Astrocyte (in vitro differentiated cells and primary cell): ENCODE data around the gene TNFSF8.

Experiments used
- EZH2 ChIP-seq: IDR thresholded peaks from 2 replicates; pipeline ENCODE4 v1.6.1; 2012; ENCODE audit warnings: mild to moderate bottlenecking, low read length, inconsistent platforms; ENCODE audit not compliant: insufficient read depth
- TF ChIP-seq, protein P1 (sequence below): IDR thresholded peaks from 2 replicates; pipeline ENCODE4 v1.5.1; 2011; ENCODE audit warnings: low read depth, mild to moderate bottlenecking, inconsistent platforms, low read length, moderate library complexity; ENCODE audit not compliant: insufficient read depth

DNA sequence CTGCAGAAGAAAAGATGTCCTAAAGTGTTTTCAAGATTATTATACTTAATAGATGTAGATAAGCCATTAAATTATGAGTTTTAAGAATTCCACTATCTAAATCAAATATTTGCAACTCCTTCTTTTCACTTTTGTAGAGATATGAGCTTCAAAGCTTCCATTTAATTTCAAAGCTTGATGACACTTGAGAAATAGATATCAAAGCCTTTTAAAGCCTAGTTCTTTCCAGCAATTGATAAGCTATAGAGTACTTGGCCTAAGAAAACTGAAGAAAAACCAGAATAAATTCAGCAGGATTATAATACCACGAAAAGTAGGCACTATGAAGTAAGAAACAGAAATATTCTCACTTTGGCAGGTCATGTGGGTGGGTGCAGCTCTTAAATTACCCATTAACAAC, 1.7 kb downstream of the TNFSF8 start:
- TF ChIP-seq, protein P1, sequence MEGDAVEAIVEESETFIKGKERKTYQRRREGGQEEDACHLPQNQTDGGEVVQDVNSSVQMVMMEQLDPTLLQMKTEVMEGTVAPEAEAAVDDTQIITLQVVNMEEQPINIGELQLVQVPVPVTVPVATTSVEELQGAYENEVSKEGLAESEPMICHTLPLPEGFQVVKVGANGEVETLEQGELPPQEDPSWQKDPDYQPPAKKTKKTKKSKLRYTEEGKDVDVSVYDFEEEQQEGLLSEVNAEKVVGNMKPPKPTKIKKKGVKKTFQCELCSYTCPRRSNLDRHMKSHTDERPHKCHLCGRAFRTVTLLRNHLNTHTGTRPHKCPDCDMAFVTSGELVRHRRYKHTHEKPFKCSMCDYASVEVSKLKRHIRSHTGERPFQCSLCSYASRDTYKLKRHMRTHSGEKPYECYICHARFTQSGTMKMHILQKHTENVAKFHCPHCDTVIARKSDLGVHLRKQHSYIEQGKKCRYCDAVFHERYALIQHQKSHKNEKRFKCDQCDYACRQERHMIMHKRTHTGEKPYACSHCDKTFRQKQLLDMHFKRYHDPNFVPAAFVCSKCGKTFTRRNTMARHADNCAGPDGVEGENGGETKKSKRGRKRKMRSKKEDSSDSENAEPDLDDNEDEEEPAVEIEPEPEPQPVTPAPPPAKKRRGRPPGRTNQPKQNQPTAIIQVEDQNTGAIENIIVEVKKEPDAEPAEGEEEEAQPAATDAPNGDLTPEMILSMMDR = no peak
- no peak for TF ChIP-seq EZH2
